CD4-positive, alpha-beta T cell treated with Interleukin-17A for 1 hour (primary cell): ENCODE results near the gene EFCAB11.
A peak's percentile ranks its signal among the peaks of the same experiment; 100 is the strongest.

Source experiments
- DNase-seq: peaks from one replicate; pipeline ENCODE4 v3.0.0-alpha.2; 2020

EFCAB11 gene

GRCh38 chr14:89956661-89957009 is 2.1 kb upstream of the EFCAB11 start:
- DNase-seq: no peak

DNA sequence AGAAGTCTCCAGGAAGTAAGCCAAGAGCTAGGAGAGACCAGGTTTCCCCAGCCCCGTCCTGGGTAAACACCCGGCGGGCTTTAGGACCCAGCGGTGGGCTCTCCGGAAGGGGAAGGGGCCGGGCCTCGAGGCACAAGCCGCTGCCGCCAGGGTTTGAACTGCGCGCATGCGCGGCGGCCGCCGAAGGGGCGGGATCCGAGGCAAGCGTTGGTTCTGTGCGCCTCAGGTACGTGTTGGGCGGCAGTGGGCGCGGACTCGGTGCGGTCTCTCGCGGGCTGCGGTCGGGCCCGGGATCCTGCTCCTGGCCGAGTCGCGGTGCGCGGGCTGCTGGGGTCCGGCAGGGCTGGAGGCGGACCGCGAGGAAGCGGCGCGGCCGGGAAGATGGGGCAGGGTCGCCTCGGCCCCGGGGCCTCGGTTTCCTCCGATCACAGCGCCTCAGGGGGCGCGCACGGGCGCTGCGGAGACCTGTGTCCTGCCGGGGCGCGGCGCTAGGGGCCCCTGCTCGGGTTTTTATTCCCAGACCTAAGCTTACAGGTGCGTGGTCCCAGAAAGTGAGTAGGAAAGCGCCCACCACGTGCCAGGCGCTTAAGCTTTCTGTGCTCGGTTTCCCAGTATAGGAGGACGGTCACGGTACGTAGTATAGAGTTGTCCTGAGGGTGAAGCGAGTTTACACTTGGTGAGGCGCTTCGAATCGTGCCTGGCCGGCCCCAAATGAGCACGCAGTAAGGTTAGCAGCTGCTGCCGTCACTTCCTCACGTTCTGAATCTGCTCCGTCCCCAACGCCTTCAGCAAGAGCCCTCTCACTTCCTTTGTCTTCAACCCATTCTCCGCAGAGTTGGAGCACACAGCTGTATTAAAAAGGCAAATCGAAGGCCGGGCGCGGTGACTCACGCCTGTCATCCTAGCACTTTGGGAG is 1.5 kb upstream of the EFCAB11 start, which contains the start of gene TDP1:
TSS of gene TDP1 (plus strand) at position 183 of the 916 bp plus-strand sequence. CDS start 7,188 bp downstream, outside the sequence.
- peak; percentile 97 for DNase-seq

GRCh38 chr14:89955022-89955744 is 653 bp upstream of the EFCAB11 start:
- no peak for DNase-seq

- DNase-seq: no peak
Observed at GRCh38 chr14:89953602-89954001, 928 bp downstream of the EFCAB11 start.

DNA sequence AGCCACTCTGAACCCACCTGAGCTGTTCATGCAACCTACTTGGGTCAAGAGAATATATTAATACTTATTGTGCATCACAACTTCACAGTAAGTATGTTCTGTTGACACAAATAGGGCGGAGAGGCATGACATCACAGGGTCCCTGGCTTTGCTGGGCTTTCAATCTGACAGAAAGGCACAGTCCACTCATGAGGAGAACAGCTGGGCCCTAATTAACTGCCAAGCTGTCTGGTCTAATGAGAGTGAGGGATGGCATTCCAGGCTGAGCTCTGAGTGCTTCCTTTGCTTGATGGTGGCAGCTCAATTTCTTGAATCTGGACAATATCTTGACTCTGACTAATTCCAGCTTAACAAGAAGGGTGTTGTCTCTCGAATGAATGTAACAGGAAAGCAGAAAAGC is 2.0 kb downstream of the EFCAB11 start:
- DNase-seq: no peak

GRCh38 chr14:89947344-89947743 is 7.2 kb downstream of the EFCAB11 start:
- DNase-seq: no peak

DNA sequence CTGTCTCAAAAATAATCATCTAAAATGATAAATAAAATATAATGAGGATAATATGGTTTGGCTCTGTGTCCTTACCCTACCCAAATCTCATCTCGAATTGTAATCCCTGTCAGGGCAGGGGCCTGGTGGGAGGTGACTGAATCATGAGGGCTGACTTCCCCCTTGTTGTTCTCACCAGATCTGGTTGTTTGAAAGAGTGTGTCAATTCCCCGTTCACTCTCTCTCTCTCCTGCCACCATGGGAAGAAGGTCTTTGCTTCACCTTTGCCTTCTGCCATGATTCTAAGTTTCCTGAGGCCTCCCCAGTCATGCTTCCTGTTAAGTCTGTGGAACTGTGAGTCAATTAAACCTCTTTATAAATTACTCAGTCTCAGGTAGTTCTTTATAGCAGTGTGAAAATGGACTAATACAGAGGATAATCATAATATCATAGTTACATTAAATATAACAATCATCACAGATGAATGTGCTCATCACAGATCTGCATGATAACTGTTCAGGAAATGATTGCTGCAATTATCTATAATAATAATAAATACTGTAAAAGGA is 12.6 kb downstream of the EFCAB11 start:
- no peak for DNase-seq

DNA sequence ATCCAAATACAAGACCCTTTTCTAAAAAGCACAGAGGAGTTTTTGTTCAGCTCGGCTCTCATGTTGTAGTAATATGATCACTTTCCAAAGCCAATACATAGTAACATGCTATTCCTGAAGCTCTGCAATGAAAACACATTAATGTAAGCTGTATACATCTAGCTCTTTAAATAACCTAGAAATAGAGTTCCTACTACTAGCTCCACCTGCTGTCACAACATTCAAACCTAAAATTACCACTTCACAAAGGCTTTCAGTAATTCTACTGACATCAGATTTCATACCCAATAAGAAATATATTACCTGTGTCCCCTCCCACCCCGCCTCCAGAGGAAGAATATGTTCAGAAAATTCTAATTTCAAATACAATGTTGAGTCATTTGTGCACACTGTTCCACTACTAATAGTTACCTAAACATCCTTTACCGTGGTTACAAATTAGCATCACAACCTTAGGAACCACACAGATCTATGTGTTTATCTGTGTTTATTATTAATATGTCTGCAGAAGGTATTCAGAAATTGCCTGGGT is 17.8 kb downstream of the EFCAB11 start:
- DNase-seq: no peak

GRCh38 chr14:89933002-89933401 is 21.5 kb downstream of the EFCAB11 start:
- no peak for DNase-seq

DNA sequence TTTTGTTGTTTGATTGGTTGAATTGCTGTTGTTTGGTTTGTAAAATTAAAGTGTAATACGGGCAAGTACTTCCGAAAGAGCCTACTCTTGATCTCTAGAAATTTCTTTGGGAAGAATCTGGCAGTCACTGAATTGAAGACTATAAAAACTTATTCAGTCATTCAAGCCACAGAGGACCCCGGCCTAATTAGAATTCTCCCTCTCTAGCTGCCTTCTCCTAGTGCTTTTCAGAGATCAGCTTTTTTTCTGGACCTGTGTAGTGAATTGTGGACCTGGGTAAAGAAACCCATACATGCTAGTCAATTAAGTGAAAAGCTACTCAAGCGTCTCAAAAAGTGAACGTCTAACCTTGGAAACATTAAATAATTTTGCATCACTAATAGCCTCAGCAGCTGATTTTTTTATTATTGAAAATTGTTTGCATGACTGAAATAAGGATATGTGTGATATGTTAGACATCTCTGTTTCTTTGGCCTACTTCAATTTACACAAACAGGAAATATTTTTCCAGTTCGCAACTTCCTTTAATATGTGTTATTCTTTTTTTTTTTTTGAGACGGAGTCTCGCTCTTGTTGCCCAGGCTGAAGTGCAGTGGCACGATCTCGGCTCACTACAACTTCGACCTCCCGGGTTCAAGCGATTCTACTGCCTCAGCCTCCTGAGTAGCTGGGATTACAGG is 27.2 kb downstream of the EFCAB11 start:
- no peak for DNase-seq

- DNase-seq: no peak
Observed at GRCh38 chr14:89926694-89927093, 27.8 kb downstream of the EFCAB11 start.

DNA sequence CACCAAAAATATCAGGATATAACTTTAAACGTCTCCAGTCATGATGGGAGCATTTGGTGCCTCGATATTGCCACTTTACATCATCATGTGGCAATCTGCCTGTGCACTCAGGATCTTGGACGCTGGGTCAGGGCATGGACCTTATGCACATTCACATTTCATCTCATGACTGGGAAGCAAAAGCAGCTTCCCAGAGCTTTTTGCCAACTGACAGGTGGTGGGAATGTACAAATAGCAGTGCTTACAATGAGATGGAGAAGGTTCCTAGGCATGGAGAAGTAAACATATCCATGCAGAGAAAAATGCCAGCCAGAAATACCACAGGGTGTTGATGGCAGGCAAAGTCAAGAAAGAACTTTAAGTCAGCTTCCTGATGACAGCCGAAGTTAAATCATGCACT is 30.3 kb downstream of the EFCAB11 start:
- DNase-seq: no peak

DNA sequence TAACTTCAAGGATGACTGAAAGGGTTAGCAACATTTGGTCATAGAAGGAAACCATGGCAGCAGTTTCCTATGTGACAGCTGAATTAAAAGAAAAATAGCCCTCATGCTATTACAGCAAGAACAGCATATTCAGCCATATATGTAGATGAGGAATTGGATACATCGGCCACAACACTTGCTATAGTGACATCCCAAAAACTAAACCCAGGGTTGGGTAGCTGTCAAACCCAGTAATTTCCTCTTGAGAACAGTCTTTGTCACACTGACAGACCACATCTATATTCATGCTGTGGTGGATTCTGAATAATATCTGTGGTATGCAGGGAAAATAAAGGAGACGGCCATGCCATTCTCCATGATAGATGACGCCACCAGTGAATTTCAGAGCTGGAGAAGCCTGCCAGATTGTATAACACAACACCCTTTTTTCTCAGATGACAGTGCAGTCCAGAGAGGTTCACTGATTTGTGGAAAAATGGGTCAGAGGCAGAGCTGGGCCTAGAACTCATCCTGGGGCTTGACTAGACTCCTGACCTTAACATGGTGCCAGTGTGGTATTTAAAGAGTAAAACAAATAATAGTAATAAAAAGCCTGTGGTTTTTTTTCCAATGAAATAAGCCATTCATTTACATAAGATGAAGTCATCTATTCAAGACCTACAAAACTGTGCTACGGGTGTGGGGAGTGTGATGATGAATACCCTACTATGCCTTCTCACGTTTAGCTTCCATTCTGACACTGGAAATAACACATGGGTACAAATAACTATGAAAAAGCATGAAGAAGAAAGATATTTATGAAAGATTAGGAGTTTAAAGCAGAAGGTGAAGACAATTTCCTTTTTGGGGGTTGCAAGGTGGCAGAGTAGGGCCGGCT is 32.3 kb downstream of the EFCAB11 start:
- no peak for DNase-seq

DNA sequence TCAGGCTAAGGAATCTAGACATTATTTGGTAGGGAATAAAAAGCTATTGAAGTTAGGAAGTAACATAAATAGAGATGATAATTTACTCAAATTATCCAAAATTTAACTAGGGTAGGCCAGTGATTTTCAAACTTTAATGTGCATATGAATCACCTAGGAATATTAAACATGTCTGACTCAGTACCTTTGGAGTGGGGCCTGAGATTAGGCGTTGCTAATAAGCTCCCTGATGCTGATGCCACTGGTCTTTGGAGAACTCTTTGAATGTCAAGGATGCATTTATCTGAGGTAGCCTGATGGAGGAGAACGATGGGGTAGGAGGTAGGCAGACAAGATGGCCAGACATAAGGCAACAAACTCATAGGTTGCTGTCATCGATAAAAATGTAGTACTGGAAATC is 33.2 kb downstream of the EFCAB11 start:
- DNase-seq: no peak

- no peak for DNase-seq
Observed at GRCh38 chr14:89920056-89920455, 34.5 kb downstream of the EFCAB11 start.

- DNase-seq: no peak
Observed at GRCh38 chr14:89918721-89919120, 35.8 kb downstream of the EFCAB11 start.

GRCh38 chr14:89915114-89915878 is 39.2 kb downstream of the EFCAB11 start:
- peak; percentile 73 for DNase-seq

DNA sequence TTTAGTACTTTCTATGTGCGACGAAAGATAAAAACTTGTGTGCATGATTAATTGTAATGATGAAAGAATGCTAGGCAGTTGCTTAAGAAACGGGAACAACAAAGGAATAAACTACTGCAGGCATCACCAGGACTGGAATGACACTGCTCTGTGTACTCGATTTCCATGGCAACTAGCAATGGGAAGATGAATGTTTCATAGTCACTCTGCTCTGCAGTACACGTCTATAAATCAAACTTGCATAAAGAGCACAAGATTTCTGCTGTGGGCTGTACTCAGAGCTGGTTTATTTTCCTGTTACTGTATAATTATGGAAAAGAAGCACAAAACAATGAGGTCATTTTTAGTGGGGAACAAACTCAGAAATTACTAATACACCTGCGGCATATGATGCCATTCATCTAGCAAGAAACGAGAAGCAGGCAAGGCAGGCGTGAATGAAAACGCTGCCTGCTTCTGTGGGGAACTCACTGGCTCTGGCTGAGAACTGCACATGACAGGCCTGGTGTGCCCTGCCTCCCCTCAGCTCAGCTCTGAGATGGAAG is 41.8 kb downstream of the EFCAB11 start:
- peak; percentile 18 for DNase-seq

DNA sequence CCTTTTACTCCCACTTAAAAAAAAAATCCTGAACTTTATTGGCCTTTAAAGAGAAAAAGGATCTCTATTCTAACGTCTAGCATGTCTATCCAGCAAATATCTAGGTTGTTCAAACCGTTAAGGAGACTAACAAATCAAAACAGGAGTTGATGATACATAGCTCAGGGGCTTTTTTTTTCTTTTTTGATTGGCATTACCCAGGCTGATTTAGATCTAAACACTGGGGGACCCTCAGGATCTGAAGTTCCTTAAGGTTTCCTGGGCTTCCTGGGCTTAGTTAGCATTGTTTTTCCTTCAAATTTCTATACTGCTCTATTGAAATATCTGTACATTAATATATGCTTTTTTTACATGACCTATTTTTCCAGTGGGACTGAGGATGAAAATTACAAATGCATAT is 42.3 kb downstream of the EFCAB11 start:
- DNase-seq: no peak

DNA sequence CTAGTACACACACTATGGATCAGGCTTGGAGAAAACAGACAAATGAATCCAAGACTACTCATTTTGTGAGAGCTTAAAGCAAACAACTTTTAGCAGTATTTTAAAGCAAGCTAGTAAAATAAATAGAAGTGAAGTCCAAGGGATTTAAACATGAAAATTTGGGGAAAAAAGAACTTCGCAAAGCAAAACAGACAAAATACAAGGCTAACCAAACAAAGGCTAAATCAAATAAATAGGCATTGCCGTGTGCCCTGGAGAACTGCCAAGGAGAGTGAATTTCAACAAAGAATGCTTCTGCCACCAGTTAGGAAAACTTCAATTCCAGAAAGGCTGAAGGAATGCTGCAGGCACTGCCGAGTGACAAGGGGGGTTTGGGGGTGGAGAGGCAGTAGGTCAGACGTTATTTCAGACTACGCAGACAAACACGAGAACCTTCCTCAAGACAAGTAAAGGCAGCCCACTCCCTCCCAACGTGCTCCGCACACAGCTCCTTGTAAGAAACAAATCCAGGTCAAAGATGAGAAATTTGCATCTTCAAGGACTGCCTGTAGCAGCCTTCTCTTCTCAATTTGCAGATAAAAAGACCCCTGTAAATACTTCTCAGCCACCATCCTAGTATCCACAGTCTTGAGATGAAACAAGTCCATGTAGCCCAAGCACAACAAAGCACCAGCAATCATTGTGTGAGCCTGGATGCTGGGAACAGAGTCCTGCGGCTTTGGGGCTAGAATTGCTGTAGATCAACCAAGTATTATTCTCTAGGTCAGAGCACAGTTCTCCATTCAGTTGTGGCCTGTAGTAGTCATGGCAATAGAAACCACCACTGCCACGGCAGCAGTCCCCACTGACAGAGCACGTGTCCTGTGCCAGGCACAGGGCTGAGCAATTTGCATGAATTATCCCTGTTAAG is 43.3 kb downstream of the EFCAB11 start:
- no peak for DNase-seq
